OCI-LY1 (cell line): ENCODE data around the gene TEX14.

ENCODE experiments used
- CTCF ChIP-seq: fragments of 200-600 bp; sonication (generic), shearing (Covaris generic); IDR thresholded peaks from 2 replicates; pipeline ENCODE4 v1.5.1; 2017; ENCODE audit warnings: mild to moderate bottlenecking, antibody characterized with exemption, low read length, moderate library complexity, mixed read lengths
- EZH2 ChIP-seq: fragments of 200-600 bp; sonication (generic), shearing (Covaris generic); IDR thresholded peaks from 2 replicates; pipeline ENCODE4 v1.8.0; 2017; ENCODE audit warnings: borderline replicate concordance, mixed run types, mild to moderate bottlenecking, antibody characterized with exemption, low read length, moderate library complexity, mixed read lengths

- TF ChIP-seq CTCF = no peak
- TF ChIP-seq EZH2 = no peak
Observed at GRCh38 chr17:58703137-58703915, 11.5 kb upstream of the TEX14 start.
